ENCODE results near the gene C9orf40. TPM values are rescaled to one million over a fixed set of nuclear protein-coding genes. Genes with fewer than 3 reads are reported as not detected.

Gene C9orf40
- total RNA-seq, 1 donor from 2014 or later, result 4.0 TPM

- no peaks in the 10 kb centered on the region for H3K27me3 ChIP-seq (ENCODE audit: low read depth)
- peaks cover 4% of the 10 kb centered on the region for H3K36me3 ChIP-seq
- TF ChIP-seq, protein P1, sequence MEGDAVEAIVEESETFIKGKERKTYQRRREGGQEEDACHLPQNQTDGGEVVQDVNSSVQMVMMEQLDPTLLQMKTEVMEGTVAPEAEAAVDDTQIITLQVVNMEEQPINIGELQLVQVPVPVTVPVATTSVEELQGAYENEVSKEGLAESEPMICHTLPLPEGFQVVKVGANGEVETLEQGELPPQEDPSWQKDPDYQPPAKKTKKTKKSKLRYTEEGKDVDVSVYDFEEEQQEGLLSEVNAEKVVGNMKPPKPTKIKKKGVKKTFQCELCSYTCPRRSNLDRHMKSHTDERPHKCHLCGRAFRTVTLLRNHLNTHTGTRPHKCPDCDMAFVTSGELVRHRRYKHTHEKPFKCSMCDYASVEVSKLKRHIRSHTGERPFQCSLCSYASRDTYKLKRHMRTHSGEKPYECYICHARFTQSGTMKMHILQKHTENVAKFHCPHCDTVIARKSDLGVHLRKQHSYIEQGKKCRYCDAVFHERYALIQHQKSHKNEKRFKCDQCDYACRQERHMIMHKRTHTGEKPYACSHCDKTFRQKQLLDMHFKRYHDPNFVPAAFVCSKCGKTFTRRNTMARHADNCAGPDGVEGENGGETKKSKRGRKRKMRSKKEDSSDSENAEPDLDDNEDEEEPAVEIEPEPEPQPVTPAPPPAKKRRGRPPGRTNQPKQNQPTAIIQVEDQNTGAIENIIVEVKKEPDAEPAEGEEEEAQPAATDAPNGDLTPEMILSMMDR (IDR thresholded peaks at IDR 0.05), result no peak
- no peaks in the 10 kb centered on the region for H3K4me1 ChIP-seq
- peaks cover 10% of the 10 kb centered on the region for H3K9me3 ChIP-seq
- intact Hi-C loops (cut with DNase I), result no loop called here
- no peak overlapping the region for H3K4me3 ChIP-seq
- no peak overlapping the region for H3K27ac ChIP-seq
- DNase-seq (no peak), ATAC-seq (no peak)
Observed at GRCh38 chr9:74979844-74980243, 27.1 kb upstream of the C9orf40 start.

DNA sequence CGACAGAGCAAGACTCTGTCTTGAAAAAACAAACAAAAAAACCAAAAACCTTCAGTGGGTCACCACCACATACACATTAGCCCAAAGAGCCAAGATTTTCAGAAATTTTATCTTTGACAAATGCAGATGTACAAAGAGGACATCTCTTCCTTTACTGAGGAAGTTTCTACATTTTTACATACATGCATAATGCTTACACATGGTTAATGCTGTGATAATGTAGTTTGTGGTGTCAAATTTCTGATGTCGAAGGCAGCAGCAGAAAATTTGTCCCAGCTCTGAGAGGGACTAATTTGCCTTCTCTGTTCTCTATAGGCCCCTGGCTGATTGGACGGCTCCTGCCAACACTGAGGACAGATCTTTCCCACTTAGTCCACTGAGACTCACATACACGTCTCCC, 24.6 kb upstream of the C9orf40 start:
- H3K9me3 ChIP-seq, result peaks cover 10% of the 10 kb centered on the region
- no peaks in the 10 kb centered on the region for H3K4me1 ChIP-seq
- DNase-seq (no peak), ATAC-seq (no peak)
- intact Hi-C loops (cut with DNase I), result no loop called here
- no peaks in the 10 kb centered on the region for H3K27me3 ChIP-seq (ENCODE audit: low read depth)
- H3K27ac ChIP-seq, result no peak overlapping the region
- no peaks in the 10 kb centered on the region for H3K36me3 ChIP-seq
- H3K4me3 ChIP-seq, result no peak overlapping the region
- TF ChIP-seq, protein P1 (IDR thresholded peaks at IDR 0.05), result no peak

DNA sequence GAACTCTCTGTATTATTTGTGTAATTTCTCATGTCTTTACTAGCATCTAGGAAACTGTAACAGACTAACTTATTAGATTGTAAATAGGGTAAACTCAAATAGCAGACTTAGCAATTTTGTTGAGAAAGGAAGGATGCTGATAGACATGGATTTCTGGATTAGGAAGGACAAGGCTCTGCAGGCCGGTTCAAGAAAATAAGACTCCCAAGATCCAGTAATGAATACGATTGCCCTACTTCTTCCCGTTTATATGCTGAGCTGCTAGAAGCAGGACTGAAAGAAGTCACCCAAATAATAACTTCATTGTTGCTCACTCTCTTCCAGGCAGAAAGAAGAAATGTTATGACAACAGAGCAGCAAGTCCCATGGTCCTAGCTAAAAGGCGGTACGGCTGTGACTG, 22.8 kb upstream of the C9orf40 start:
- ATAC-seq, result no peak
- Histone ChIP-seq H3K4me3 (no peak overlapping the region), H3K36me3 (no peaks in the 10 kb centered on the region), H3K9me3 (peaks cover 10% of the 10 kb centered on the region), H3K27me3 (ENCODE audit: low read depth) (no peaks in the 10 kb centered on the region), H3K27ac (no peak overlapping the region), H3K4me1 (no peaks in the 10 kb centered on the region)
- intact Hi-C loops (cut with DNase I), result no loop called here
- DNase-seq, result no peak
- TF ChIP-seq, protein P1 (IDR thresholded peaks at IDR 0.05), result no peak

DNA sequence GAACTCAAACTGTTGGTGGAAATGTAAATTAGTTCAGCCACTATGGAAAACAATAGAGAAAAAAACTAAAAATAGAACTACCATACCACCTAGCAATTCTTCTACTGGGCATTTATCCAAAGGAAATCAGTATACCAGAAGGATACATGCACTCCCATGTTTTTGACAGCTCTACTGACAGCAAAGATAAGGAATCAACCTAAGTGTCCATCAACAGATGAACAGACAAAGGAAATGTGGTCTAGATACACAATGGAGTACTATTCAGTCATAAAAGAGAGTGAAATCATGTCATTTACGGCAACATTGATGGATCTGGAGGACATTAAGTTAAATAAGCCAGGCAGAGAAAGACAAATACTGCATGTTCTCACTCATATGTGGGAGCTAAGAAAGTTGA, 21.8 kb upstream of the C9orf40 start:
- ATAC-seq, result no peak
- Histone ChIP-seq H3K9me3 (peaks cover 10% of the 10 kb centered on the region), H3K4me3 (no peak overlapping the region), H3K27me3 (ENCODE audit: low read depth) (no peaks in the 10 kb centered on the region), H3K36me3 (no peaks in the 10 kb centered on the region), H3K27ac (no peak overlapping the region), H3K4me1 (no peaks in the 10 kb centered on the region)
- no peak for DNase-seq
- TF ChIP-seq, protein P1 (IDR thresholded peaks at IDR 0.05), result no peak
- intact Hi-C loops (cut with DNase I), result no loop called here

DNA sequence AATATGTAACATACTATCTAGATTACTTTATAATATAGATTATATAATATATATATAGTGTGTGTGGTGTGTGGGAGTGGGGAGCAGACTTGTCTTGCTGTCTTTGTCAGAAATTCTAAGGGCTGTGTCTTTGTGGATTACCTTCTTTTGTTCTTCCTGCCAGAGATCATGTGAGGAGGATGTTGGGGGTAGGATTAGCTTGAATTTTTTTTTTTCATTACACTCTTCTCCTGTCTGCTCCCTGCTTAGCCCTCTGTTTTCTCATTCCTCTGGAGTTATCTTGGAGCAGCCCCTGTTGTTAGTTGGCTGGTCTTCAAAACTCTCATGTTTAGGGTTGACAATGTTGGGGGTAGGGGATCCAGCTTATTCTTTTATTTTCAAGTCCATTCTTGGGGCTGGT, 21.0 kb upstream of the C9orf40 start:
- Histone ChIP-seq H3K36me3 (no peaks in the 10 kb centered on the region), H3K27ac (no peak overlapping the region), H3K9me3 (peaks cover 10% of the 10 kb centered on the region), H3K4me1 (no peaks in the 10 kb centered on the region), H3K27me3 (ENCODE audit: low read depth) (no peaks in the 10 kb centered on the region), H3K4me3 (no peak overlapping the region)
- DNase-seq (no peak), ATAC-seq (no peak)
- intact Hi-C loops (cut with DNase I), result no loop called here
- TF ChIP-seq, protein P1 (IDR thresholded peaks at IDR 0.05), result no peak

DNA sequence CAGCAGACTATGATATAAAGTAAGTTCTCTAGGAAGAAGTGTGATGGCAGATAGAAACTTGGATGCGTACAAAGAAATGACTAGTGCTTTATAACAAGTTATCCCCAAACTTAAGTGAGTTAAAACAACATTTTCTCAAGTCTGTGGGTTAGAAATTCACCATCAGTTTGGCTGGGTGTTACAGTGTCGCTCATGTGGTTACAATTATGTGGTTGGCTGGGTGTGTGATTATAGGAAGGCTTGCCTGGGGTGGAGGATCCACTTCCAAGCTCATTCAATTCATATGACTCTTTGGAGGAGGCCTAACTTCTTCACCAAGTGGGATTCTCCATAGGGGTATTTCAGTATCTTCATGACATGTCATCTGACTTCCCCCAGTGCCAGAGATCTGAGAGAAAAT, 10.3 kb upstream of the C9orf40 start:
- Histone ChIP-seq H3K9me3 (no peaks in the 10 kb centered on the region), H3K4me3 (no peak overlapping the region), H3K27ac (no peak overlapping the region), H3K27me3 (ENCODE audit: low read depth) (no peaks in the 10 kb centered on the region), H3K4me1 (no peaks in the 10 kb centered on the region), H3K36me3 (no peaks in the 10 kb centered on the region)
- ATAC-seq, result no peak
- no peak for DNase-seq
- TF ChIP-seq, protein P1 (IDR thresholded peaks at IDR 0.05), result no peak
- intact Hi-C loops (cut with DNase I), result no loop called here

All from lower lobe of right lung (tissue), 2 donors.